ENCODE results near the gene ZNF493. TPM values are rescaled to one million over a fixed set of nuclear protein-coding genes. Genes with fewer than 3 reads are reported as not detected.

Gene ZNF493
- total RNA-seq, 2 donors from 2014 or later, result 25.9 to 29.5 TPM

- H3K9ac ChIP-seq (ENCODE audit: extremely low read depth, low read length, poor library complexity, severe bottlenecking), result no peak overlapping the region
- H3K4me1 ChIP-seq (ENCODE audit: control insufficient read depth, insufficient read depth, low read length), result no peaks in the 10 kb centered on the region
- H3K27ac Mint-ChIP-seq, result no peak overlapping the region
- no peak overlapping the region for H3K4me3 Mint-ChIP-seq
- no peaks in the 10 kb centered on the region for H3K9me3 Mint-ChIP-seq
- no peaks in the 10 kb centered on the region for H3K36me3 ChIP-seq (ENCODE audit: control insufficient read depth, insufficient read depth, low read length)
- H3K27me3 Mint-ChIP-seq (ENCODE audit: insufficient read depth), result peaks cover 8% of the 10 kb centered on the region
- H3K4me3 ChIP-seq (ENCODE audit: low read length), result no peak overlapping the region
- H3K27me3 ChIP-seq (ENCODE audit: control insufficient read depth, insufficient read depth, low read length, poor library complexity, severe bottlenecking), result no peaks in the 10 kb centered on the region
- no peak for TF ChIP-seq CTCF (conservative IDR thresholded peaks at IDR 0.05)
- H3K36me3 Mint-ChIP-seq (ENCODE audit: low read depth), result no peaks in the 10 kb centered on the region
- no peak for DNase-seq
- no peak overlapping the region for H3K27ac ChIP-seq (ENCODE audit: low read depth, low read length)
- H3K4me1 Mint-ChIP-seq, result peaks cover 3% of the 10 kb centered on the region
- no peaks in the 10 kb centered on the region for H3K9me3 ChIP-seq (ENCODE audit: control insufficient read depth, low read length)
Measured at GRCh38 chr19:21472507-21472906, 75.6 kb downstream of the ZNF493 start.

GRCh38 chr19:21474671-21475181 lies 77.8 kb downstream of the ZNF493 start:
- no peaks in the 10 kb centered on the region for H3K4me1 ChIP-seq (ENCODE audit: control insufficient read depth, insufficient read depth, low read length)
- peak; percentile 19 for TF ChIP-seq CTCF (conservative IDR thresholded peaks at IDR 0.05)
- WGBS, 2 experiments (ENCODE audit: insufficient coverage in 1 of 2, insufficient read length in 1 of 2), result 34 to 65% methylated on average over 25 to 37 of the region's 37 CpGs
- DNase-seq, result peak; percentile 98
- H3K27ac ChIP-seq (ENCODE audit: low read depth, low read length), result peak overlapping the region; percentile 93
- no peaks in the 10 kb centered on the region for H3K36me3 ChIP-seq (ENCODE audit: control insufficient read depth, insufficient read depth, low read length)
- no peaks in the 10 kb centered on the region for H3K9me3 Mint-ChIP-seq
- no peaks in the 10 kb centered on the region for H3K36me3 Mint-ChIP-seq (ENCODE audit: low read depth)
- no peaks in the 10 kb centered on the region for H3K9me3 ChIP-seq (ENCODE audit: control insufficient read depth, low read length)
- peak overlapping the region; percentile 80 for H3K4me3 Mint-ChIP-seq
- H3K27me3 Mint-ChIP-seq (ENCODE audit: insufficient read depth), result peaks cover 8% of the 10 kb centered on the region
- H3K4me3 ChIP-seq (ENCODE audit: low read length), result peak overlapping the region; percentile 73
- H3K27ac Mint-ChIP-seq, result peak overlapping the region; percentile 99
- peaks cover 3% of the 10 kb centered on the region for H3K4me1 Mint-ChIP-seq
- H3K27me3 ChIP-seq (ENCODE audit: control insufficient read depth, insufficient read depth, low read length, poor library complexity, severe bottlenecking), result no peaks in the 10 kb centered on the region
- H3K9ac ChIP-seq (ENCODE audit: extremely low read depth, low read length, poor library complexity, severe bottlenecking), result peak overlapping the region; percentile 64

Other genes with a start within 250 kb of the ZNF493 start
- 10 to 100 TPM; 30.7 to 30.8 TPM for gene ZNF708, start 67.7 kb upstream of the ZNF493 start, total RNA-seq
- gene ZNF738, start 38.1 kb upstream of the ZNF493 start, total RNA-seq, result 10 to 100 TPM; 44.9 to 62.4 TPM
- 10 to 100 TPM; 14.3 to 23.2 TPM for gene ZNF429, start 108.5 kb downstream of the ZNF493 start, total RNA-seq

Measured in endodermal cell (in vitro differentiated cells).